ENCODE results near the gene PAQR6.
"Not testable (repeated sequence)": the region's sequence is repeated elsewhere in the genome, so short reads cannot be mapped to it uniquely, and the experiment has no call there.

The PAQR6 gene

GRCh38 chr1:156229809-156230472 lies 17.9 kb downstream of the PAQR6 start:
- DNase-seq: no peak

DNA sequence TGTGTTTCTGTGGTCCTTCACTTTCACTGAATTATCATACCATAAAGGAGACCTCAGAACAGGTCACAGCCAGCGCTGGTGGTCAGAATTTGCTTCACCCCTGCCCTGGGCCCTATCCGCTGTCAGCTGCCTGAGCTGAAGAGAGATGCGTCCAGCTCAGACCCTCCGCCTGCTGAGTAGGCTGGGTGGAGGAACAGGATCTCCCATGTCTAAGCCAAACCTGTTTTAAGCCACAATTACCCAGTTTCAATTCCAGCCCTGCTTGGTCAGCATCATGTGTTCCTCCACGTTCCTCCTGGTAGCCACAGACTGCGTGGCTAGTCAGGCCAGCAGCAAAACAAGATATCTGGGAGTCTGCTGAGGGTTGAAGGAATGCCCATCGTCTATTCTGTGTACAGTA lies 19.4 kb downstream of the PAQR6 start:
- no peak for DNase-seq

DNA sequence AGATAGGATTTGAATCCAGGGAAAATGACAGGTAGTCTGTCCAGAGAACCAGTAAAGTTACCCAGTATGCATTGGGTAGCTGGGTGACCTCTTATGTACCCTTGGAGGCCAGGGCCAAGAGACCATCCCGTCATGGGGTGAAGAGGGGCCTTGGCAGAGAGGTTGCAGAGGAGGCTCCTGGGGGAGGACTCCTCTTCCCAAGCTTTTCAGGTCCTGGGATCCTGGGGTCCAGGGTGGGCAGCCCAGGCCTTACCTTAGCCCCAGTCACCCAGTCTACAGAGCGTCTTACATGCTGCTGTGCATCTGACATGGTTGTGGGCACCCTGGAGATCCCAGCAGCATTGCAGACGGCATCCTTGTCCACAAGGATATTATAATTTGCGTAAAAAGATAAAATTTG lies 21.1 kb downstream of the PAQR6 start:
- no peak for DNase-seq

- peak; percentile 55 for DNase-seq
Measured at GRCh38 chr1:156226116-156226538, 21.7 kb downstream of the PAQR6 start.

- peak; percentile 4 for DNase-seq
Measured at GRCh38 chr1:156225677-156226014, 22.2 kb downstream of the PAQR6 start.

DNA sequence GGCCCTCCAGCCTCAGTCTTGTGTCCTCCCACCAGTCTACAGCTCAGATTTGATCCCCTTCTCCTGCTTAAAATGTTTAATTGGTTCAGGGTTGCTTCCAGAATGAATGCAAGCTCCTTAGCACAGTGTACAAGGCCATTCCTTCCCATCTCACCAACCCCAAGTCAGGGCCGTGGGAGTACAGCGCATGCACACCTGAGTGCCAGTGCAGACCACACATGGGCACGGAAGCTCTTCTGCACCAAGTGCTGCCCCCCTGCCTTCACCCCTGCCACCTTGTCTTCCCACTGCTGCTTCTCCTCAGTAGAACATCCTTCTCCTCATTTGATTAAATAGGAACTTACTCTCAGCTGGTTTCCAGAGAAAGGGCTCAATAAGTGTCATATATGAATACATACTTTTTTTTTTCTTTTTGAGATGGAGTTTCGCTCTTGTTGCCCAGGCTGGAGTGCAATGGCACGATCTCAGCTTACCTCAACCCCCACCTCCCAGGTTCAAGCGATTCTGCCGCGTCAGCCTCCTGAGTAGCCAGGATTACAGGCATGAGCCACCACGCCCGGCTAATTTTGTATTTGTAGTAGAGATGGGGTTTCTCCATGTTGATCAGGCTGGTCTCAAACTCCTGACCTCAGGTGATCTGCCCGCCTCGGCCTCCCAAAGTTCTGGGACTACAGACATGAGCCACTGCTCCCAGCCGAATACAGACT lies 25.7 kb downstream of the PAQR6 start:
- DNase-seq: peak; percentile 41

GRCh38 chr1:156220226-156220625 lies 27.6 kb downstream of the PAQR6 start:
- DNase-seq: no peak

DNA sequence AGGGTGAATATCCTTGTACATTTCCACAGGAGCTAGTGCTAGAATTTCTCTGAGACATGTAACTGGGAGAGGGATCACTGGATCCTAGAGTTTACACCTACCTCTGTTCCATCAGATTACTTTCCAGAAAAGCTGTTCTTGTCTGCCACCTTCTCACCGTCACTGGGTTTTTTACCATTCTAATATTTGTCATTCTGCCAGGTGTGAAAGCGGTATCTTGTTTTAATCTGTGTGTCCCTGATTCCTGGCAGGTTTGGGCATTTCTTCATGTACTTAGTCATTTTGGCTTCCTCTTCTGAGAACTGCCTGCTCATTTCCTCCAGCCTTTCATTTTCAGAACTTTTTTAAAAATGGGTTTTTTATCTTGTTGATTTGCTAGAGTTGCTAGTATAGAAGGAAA lies 30.0 kb downstream of the PAQR6 start:
- peak; percentile 52 for DNase-seq

DNA sequence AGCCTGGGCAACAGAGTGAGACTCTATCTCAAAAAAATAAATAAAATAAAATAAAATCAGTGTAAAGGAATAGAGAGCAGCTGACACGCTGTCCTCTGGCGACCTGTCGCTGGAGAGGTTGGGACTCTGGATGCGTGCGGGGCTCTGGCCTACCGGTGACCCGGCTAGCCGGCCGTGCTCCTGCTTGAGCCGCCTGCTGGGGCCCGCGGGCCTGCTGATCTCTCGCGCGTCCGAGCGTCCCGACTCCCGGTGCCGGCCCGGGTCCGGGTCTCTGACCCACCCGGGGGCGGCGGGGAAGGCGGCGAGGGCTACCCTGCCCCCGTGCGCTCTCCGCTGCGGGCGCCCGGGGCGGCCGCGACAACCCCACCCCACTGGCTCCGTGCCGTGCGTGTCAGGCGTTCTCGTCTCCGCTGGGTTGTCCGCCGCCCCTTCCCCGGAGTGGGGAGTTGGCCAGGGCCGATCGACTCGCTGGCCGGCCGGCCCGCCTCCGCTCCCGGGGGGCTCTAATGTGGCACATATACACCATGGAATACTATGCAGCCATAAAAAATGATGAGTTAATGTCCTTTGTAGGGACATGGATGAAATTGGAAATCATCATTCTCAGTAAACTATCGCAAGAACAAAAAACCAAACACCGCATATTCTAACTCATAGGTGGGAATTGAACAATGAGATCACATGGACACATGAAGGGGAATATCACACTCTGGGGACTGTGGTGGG lies 31.3 kb downstream of the PAQR6 start:
- DNase-seq: not testable (repeated sequence)

DNA sequence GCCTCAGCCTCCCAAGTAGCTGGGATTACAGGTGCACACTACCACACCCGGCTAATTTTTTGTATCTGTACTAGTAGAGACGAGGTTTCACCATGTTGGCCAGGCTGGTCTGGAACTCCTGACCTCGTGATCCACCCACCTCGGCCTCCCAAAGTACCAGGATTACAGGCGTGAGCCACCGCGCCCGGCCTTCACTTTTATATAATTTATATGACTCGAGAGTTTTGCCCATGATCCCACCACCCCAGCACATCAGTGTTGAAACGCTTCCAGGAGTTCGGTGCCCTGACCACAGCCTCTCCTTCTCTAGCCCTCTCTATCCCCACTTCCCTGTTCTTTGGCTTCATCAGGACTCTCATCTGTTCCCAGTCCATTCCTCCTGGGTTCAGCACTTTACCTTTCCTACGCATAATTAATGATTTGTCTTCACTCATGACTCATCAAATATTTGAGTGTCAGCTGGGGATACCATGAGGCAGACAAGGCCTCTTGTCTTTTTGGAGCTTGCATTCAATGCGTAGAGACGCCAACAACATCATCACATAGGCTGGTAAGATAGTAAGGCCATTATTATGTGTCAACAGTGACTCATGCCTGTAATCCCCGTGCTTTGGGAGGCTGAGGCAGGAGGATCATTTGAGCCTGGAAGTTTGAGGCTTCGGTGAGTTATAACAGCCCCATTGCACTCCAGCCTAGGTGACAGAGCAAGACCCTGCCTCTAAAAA lies 33.7 kb downstream of the PAQR6 start:
- DNase-seq: peak; percentile 50

- DNase-seq: no peak
Measured at GRCh38 chr1:156213644-156213966, 34.3 kb downstream of the PAQR6 start.

- DNase-seq: peak; percentile 99
Measured at GRCh38 chr1:156212833-156213643, 34.8 kb downstream of the PAQR6 start, which contains the start of gene PMF1. PMF1 (plus strand) TSS chr1:156213007; CDS start chr1:156213016, 9 bp downstream.

- DNase-seq: no peak
Measured at GRCh38 chr1:156212130-156212529, 35.7 kb downstream of the PAQR6 start.

GRCh38 chr1:156211243-156211642 lies 36.6 kb downstream of the PAQR6 start:
- no peak for DNase-seq

GRCh38 chr1:156204686-156205085 lies 43.2 kb downstream of the PAQR6 start:
- no peak for DNase-seq

DNA sequence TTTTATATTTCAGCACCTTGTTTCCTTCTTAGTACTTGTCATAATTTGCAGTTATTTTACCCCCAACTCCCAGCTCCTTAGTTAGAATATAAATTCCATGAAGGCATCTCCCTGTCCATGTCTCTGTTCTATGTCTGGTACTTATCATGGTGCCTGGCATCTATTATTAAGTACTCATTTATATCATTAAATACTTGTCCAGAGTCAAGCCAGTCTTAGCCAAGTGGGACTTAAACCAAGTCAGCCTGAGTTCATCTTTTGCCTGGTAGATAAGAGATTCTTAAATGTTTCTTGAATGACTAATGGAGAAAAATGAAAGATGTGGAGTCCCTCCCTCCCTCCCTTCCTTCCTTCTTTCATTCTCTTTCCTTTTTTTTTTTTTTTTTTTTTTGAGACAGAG lies 44.5 kb downstream of the PAQR6 start:
- DNase-seq: no peak

DNA sequence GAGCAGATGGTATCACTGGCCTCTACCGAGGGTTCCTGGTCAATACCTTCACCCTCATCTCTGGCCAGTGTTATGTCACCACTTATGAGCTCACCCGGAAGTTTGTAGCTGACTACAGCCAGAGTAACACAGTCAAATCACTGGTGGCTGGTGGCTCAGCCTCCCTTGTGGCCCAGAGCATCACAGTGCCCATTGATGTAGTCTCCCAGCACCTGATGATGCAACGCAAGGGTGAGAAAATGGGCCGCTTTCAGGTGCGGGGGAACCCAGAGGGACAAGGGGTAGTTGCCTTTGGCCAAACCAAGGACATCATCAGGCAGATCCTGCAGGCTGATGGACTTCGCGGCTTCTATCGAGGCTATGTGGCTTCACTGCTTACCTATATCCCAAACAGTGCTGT lies 47.8 kb downstream of the PAQR6 start:
- no peak for DNase-seq

- peak; percentile 49 for DNase-seq
Measured at GRCh38 chr1:156198831-156199349, 49.0 kb downstream of the PAQR6 start.

- no peak for DNase-seq
Measured at GRCh38 chr1:156196445-156196844, 51.4 kb downstream of the PAQR6 start.

GRCh38 chr1:156195853-156196252 lies 52.0 kb downstream of the PAQR6 start:
- no peak for DNase-seq

DNA sequence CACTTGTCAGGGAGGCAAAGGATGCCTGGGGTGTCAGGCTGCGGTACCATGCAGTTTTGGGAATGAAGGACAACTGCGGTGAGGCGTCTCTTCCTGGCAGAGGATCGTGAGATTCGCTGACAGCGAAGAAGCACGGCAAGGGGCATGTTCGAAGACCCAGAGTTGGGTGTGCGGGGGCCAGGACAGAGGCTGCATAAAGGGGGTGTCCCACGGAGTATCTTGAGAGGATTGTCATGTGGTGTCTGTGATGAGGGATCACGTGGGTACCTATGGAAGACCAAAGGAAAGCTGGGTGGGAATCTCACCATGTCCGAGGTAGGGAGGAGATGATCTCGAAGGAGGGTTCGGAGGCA lies 53.6 kb downstream of the PAQR6 start:
- no peak for DNase-seq

Data from stimulated activated CD4-positive, alpha-beta T cell treated with anti-CD3 and anti-CD28 coated beads, Interleukin-15, amount 100 ng/mL, for 24 hours (primary cell).